Epithelial cell of alveolus of lung (primary cell): Measurements from ENCODE around the gene ARHGAP24. TPM values are rescaled to one million over a fixed set of nuclear protein-coding genes. Genes with fewer than 3 reads are reported as not detected.

Experiments used
- total RNA-seq: library from RNA; depleted of rRNA; stranded (reverse); fragments of >200 nt; gene quantifications from 2 replicates; pipeline ENCODE4 v1.2.1, GENCODE V29; 2015

Gene ARHGAP24
- total RNA-seq, result 17.1 and 20.9 TPM in 2 replicates

DNA sequence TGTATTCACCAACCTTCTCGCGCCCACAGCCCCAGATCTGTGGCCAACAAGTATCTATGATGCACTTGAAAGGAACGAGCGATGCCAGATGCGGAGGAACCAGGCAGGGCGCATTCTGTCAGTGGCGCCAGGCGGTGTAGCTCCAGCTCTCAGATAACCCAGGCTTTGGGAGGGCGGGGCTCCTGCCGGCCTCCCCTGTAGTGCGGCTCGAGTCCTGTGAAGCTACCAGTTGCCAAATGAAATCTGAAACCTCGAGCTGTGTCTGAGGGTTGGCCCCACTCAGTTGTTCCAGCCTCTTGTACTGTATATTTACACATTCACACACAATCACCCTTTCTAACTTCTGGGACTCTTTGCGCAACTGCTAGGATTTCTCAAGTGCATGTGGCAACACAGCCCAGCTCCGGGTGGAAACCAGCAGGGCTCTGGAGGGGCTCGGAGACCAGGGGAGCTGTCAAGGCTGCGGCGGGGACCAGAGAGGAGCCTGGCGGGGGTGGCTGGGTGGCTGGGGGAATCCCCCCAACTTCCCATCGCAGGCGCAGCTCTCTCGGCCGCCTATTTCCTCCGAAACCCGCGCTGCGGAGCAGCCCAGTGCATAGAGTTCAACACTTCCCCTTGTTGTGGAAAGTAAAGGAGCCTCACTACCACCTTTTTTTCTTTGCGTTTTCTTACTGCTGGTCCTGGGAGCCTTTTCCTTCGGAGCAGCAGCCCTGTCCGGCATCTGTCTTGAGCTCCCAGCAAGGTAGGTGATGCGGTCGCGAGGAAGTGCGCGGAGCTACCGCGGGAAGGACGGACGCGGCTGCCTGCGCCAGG, at the start of gene ARHGAP24:
TSS of gene ARHGAP24 (plus strand) at position 333 of the 813 bp plus-strand sequence.

